ENCODE results near the gene FMN1.

Gene FMN1

GRCh38 chr15:32885713-32886112 is 308.8 kb downstream of the FMN1 start:
- no peak overlapping the region for H3K27ac ChIP-seq
- TF ChIP-seq ZFX (IDR thresholded peaks at IDR 0.05) (no peak), CTCF (conservative IDR thresholded peaks at IDR 0.05) (no peak)

GRCh38 chr15:32884146-32884545 is 310.4 kb downstream of the FMN1 start:
- H3K27ac ChIP-seq, result no peak overlapping the region
- TF ChIP-seq CTCF (conservative IDR thresholded peaks at IDR 0.05), result no peak
- TF ChIP-seq ZFX (IDR thresholded peaks at IDR 0.05), result no peak

- TF ChIP-seq ZFX (IDR thresholded peaks at IDR 0.05) (no peak), CTCF (conservative IDR thresholded peaks at IDR 0.05) (no peak)
- H3K27ac ChIP-seq, result no peak overlapping the region
Measured at GRCh38 chr15:32882955-32883354, 311.6 kb downstream of the FMN1 start.

GRCh38 chr15:32881528-32881927 is 313.0 kb downstream of the FMN1 start:
- TF ChIP-seq ZFX (IDR thresholded peaks at IDR 0.05), result no peak
- TF ChIP-seq CTCF (conservative IDR thresholded peaks at IDR 0.05), result no peak
- H3K27ac ChIP-seq, result no peak overlapping the region

- no peak overlapping the region for H3K27ac ChIP-seq
- TF ChIP-seq CTCF (conservative IDR thresholded peaks at IDR 0.05) (no peak), ZFX (IDR thresholded peaks at IDR 0.05) (no peak)
Measured at GRCh38 chr15:32880642-32881041, 313.9 kb downstream of the FMN1 start.

GRCh38 chr15:32879980-32880379 is 314.5 kb downstream of the FMN1 start:
- TF ChIP-seq ZFX (IDR thresholded peaks at IDR 0.05), result no peak
- TF ChIP-seq CTCF (conservative IDR thresholded peaks at IDR 0.05), result no peak
- H3K27ac ChIP-seq, result no peak overlapping the region

- H3K27ac ChIP-seq, result no peak overlapping the region
- TF ChIP-seq CTCF (conservative IDR thresholded peaks at IDR 0.05) (no peak), ZFX (IDR thresholded peaks at IDR 0.05) (no peak)
Measured at GRCh38 chr15:32878869-32879805, 315.4 kb downstream of the FMN1 start.

All from C4-2B (cell line).